ENCODE measurements around the gene SLF2.

Gene SLF2

DNA sequence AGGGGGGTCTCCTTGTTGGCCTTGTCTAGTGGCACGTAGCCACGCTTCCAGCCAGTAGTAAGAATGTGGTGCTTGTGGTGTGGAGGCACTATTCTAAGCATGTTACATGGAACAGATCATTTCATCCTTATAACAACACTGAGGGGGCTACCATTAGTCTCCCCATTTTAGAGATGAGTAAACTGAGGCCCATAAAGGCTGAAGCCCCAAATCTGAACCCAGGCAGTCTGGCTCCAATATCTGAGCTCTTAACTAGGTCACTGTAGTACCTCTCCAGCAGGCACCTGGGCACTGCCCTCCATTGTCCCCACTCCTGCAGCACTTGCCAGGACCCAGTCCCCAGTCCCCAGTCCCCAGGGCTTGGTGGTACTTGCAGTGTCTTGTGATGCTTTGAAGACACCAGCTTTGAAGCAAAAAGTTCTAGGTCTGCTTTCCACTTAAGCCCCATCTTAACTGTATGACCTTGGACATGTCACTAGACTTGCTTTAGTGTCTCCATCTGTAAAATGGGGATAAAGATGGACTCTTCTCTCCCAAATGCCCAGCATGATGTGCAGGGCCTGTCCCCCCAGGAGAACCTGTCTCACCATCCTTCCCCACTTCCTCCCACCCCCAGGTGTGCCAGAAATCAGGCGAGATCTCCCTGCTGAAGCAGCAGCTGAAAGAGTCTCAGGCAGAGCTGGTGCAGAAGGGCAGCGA is 93.3 kb downstream of the SLF2 start:
- ATAC-seq = no peak
- TF ChIP-seq, protein P1, sequence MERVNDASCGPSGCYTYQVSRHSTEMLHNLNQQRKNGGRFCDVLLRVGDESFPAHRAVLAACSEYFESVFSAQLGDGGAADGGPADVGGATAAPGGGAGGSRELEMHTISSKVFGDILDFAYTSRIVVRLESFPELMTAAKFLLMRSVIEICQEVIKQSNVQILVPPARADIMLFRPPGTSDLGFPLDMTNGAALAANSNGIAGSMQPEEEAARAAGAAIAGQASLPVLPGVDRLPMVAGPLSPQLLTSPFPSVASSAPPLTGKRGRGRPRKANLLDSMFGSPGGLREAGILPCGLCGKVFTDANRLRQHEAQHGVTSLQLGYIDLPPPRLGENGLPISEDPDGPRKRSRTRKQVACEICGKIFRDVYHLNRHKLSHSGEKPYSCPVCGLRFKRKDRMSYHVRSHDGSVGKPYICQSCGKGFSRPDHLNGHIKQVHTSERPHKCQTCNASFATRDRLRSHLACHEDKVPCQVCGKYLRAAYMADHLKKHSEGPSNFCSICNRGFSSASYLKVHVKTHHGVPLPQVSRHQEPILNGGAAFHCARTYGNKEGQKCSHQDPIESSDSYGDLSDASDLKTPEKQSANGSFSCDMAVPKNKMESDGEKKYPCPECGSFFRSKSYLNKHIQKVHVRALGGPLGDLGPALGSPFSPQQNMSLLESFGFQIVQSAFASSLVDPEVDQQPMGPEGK (CRISPR knock-in tag; IDR thresholded peaks at IDR 0.05; ENCODE audit: borderline replicate concordance) = no peak
- no peak for TF ChIP-seq BACH2 (CRISPR knock-in tag; IDR thresholded peaks at IDR 0.05; ENCODE audit: borderline replicate concordance)
- no peak for TF ChIP-seq RARB (CRISPR knock-in tag; IDR thresholded peaks at IDR 0.05)
- TF ChIP-seq, protein P2, sequence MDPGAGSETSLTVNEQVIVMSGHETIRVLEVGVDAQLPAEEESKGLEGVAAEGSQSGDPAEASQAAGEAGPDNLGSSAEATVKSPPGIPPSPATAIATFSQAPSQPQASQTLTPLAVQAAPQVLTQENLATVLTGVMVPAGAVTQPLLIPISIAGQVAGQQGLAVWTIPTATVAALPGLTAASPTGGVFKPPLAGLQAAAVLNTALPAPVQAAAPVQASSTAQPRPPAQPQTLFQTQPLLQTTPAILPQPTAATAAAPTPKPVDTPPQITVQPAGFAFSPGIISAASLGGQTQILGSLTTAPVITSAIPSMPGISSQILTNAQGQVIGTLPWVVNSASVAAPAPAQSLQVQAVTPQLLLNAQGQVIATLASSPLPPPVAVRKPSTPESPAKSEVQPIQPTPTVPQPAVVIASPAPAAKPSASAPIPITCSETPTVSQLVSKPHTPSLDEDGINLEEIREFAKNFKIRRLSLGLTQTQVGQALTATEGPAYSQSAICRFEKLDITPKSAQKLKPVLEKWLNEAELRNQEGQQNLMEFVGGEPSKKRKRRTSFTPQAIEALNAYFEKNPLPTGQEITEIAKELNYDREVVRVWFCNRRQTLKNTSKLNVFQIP (CRISPR knock-in tag; IDR thresholded peaks at IDR 0.05; ENCODE audit: borderline replicate concordance, low read depth) = no peak
- no peak for TF ChIP-seq TCF4 (CRISPR knock-in tag; IDR thresholded peaks at IDR 0.05; ENCODE audit: borderline replicate concordance)
- TF ChIP-seq OSR1 (CRISPR knock-in tag; IDR thresholded peaks at IDR 0.05) = no peak
- no peak for TF ChIP-seq PPARA (CRISPR knock-in tag; IDR thresholded peaks at IDR 0.05; ENCODE audit: borderline replicate concordance)
- TF ChIP-seq ZC3H10 (CRISPR knock-in tag; IDR thresholded peaks at IDR 0.05) = no peak
- TF ChIP-seq ZNF8 (CRISPR knock-in tag; IDR thresholded peaks at IDR 0.05) = no peak
- no peak for TF ChIP-seq GLIS3 (CRISPR knock-in tag; IDR thresholded peaks at IDR 0.05)

DNA sequence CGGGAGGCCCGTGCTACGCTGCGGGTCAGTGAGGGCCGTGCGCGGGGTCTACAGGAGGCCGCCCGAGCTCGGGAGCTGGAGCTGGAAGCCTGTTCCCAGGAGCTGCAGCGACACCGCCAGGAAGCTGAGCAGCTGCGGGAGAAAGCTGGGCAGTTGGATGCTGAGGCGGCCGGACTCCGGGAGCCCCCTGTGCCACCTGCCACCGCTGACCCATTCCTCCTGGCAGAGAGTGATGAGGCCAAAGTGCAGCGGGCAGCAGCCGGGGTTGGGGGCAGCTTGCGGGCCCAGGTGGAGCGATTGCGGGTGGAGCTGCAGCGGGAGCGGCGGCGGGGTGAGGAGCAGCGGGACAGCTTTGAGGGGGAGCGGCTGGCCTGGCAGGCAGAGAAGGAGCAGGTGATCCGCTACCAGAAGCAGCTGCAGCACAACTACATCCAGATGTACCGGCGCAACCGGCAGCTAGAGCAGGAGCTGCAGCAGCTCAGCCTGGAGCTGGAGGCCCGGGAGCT is 93.9 kb downstream of the SLF2 start:
- ATAC-seq = no peak
- no peak for TF ChIP-seq ZFP30 (CRISPR knock-in tag; IDR thresholded peaks at IDR 0.05)

DNA sequence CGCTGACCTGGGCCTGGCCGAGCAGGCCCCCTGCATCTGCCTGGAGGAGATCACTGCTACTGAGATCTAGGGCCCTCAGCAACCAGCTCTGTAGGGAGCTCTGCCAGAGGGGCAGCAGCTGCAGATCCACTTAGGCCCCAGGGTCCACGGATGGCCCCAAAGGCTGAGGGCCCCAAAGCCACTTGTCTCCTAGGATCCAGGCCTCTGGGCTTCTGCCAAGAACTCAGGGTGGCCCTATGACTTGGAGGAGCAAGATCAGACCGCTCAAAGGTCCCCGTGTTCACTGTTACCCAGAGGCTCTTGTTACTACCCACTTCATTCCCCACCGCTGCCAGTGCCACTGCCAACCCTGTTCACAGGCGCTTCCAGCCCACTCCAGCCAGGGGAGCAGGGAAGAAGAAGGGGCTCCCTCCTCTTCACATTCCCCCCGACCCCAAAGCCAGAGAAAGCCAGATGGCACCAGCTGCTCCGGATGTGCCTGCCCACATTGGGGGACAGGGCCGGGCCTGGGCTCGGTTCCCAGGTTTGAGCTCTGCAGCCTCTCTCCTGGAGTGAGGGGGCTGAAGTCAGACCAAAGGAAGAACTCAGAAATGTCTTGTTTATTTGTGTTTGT is 94.4 kb downstream of the SLF2 start:
- peak; percentile 2; the same call in 1 of the 3 replicates for ATAC-seq
- TF ChIP-seq PPARA (CRISPR knock-in tag; IDR thresholded peaks at IDR 0.05; ENCODE audit: borderline replicate concordance) (no peak), RARB (CRISPR knock-in tag; IDR thresholded peaks at IDR 0.05) (no peak), ZNF70 (CRISPR knock-in tag; IDR thresholded peaks at IDR 0.05) (no peak), CREB5 (CRISPR knock-in tag; IDR thresholded peaks at IDR 0.05; ENCODE audit: low read depth) (no peak), ISL1 (CRISPR knock-in tag; IDR thresholded peaks at IDR 0.05) (no peak), ZC3H10 (CRISPR knock-in tag; IDR thresholded peaks at IDR 0.05) (no peak), TCF4 (CRISPR knock-in tag; IDR thresholded peaks at IDR 0.05; ENCODE audit: borderline replicate concordance) (no peak), OSR1 (CRISPR knock-in tag; IDR thresholded peaks at IDR 0.05) (no peak), GLIS3 (CRISPR knock-in tag; IDR thresholded peaks at IDR 0.05) (no peak)
- TF ChIP-seq, protein P3, sequence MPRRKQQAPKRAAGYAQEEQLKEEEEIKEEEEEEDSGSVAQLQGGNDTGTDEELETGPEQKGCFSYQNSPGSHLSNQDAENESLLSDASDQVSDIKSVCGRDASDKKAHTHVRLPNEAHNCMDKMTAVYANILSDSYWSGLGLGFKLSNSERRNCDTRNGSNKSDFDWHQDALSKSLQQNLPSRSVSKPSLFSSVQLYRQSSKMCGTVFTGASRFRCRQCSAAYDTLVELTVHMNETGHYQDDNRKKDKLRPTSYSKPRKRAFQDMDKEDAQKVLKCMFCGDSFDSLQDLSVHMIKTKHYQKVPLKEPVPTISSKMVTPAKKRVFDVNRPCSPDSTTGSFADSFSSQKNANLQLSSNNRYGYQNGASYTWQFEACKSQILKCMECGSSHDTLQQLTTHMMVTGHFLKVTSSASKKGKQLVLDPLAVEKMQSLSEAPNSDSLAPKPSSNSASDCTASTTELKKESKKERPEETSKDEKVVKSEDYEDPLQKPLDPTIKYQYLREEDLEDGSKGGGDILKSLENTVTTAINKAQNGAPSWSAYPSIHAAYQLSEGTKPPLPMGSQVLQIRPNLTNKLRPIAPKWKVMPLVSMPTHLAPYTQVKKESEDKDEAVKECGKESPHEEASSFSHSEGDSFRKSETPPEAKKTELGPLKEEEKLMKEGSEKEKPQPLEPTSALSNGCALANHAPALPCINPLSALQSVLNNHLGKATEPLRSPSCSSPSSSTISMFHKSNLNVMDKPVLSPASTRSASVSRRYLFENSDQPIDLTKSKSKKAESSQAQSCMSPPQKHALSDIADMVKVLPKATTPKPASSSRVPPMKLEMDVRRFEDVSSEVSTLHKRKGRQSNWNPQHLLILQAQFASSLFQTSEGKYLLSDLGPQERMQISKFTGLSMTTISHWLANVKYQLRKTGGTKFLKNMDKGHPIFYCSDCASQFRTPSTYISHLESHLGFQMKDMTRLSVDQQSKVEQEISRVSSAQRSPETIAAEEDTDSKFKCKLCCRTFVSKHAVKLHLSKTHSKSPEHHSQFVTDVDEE (CRISPR knock-in tag; IDR thresholded peaks at IDR 0.05) = no peak
- TF ChIP-seq, protein P2 (CRISPR knock-in tag; IDR thresholded peaks at IDR 0.05; ENCODE audit: borderline replicate concordance, low read depth) = no peak
